Measurements from ENCODE around the gene COG6.

DNA sequence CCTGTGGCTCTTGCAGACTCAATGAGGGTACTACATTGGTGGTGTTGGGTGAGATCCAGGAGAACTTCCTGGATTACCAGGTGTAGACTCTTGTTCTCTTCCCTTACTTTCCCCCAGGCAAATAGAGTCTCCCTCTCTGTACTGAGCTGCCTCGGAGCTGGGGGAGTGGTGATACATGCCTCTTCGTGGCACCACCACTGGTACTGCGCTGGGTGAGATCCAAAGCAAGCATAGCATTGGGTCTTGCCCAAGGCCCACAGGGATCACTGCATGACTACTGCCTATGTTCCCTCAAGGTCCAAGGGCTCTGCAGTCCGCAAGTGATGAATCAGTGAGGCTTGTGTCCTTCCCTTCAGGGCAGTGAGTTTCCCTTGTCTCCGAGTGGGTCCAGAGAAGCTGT is 81.6 kb downstream of the COG6 start:
- TF ChIP-seq, protein P1, sequence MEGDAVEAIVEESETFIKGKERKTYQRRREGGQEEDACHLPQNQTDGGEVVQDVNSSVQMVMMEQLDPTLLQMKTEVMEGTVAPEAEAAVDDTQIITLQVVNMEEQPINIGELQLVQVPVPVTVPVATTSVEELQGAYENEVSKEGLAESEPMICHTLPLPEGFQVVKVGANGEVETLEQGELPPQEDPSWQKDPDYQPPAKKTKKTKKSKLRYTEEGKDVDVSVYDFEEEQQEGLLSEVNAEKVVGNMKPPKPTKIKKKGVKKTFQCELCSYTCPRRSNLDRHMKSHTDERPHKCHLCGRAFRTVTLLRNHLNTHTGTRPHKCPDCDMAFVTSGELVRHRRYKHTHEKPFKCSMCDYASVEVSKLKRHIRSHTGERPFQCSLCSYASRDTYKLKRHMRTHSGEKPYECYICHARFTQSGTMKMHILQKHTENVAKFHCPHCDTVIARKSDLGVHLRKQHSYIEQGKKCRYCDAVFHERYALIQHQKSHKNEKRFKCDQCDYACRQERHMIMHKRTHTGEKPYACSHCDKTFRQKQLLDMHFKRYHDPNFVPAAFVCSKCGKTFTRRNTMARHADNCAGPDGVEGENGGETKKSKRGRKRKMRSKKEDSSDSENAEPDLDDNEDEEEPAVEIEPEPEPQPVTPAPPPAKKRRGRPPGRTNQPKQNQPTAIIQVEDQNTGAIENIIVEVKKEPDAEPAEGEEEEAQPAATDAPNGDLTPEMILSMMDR (conservative IDR thresholded peaks at IDR 0.05) = no peak
- no peak for TF ChIP-seq EZH2 (IDR thresholded peaks at IDR 0.05; ENCODE audit: low read depth)

All from PC-9 (cell line).